Stimulated activated CD8-positive, alpha-beta memory T cell treated with anti-CD3 and anti-CD28 coated beads, Interleukin-15, amount 100 ng/mL, for 1 hour (primary cell): Measurements from ENCODE around the gene FRMD4A.

ENCODE experiments used
- DNase-seq: peaks from one replicate; pipeline ENCODE4 v3.0.0-alpha.2; 2020; ENCODE audit warnings: low read depth

Gene FRMD4A

DNA sequence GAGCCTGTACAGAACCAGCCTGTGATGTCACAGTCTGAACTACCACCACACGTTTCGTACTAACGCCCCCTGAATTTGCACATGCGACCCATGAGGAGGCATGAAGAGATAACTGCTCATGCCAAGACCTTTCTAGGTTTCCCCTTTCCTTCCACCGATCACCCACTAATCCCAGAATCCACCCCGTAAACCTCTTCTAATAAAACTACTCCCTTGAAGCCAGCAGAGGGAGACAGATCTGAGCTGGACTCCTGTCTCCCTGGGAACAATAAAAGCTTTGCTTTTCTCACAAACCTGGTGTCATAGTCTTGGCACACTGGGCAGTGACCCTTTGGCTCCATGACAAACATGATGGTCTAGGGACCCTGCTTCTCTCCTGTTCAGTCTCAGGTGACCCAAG lies 144.5 kb downstream of the FRMD4A start:
- no peak for DNase-seq

GRCh38 chr10:14185316-14186045 lies 145.2 kb downstream of the FRMD4A start:
- no peak for DNase-seq

DNA sequence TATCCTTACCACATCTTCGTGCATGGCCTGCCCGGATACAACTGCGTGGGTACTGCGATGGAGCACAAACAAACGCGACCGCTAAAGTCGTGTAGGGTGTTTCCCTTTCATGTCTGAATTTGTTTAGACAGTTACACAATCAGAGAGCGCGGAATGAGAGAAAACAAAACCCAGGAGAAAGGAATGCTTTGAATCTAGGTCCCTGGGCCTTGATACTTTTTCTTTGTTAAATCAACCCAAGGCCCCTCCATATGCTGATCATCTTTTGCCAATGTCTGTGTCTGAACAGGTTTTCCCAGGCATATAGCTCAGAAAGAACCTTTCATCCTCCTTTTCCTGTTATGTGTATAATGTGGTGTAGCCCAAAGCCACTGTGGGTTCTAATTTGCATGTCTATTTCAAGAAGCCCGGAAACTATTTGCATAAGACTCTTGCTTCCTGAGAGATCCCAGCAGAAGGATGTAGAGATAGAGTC lies 145.8 kb downstream of the FRMD4A start:
- no peak for DNase-seq

DNA sequence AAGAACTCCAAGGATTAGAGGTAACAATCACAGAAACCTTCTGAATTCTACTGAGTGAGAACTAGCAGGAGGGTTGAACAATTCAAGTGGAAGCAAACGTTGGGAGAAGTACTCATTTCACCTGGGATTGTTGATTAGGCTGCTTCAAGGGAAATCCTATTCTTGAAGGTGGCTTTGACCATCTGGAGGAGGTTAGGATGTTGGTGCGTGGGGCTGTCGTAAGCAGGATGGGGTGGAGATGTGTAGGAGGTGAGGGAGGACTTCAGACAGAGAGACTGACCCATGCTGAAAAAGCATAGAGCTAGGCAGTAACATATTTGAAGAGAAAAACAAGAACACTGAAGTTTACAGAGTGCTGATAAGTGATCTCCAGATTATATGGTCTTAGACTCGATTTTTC lies 147.9 kb downstream of the FRMD4A start:
- no peak for DNase-seq

GRCh38 chr10:14181567-14181936 lies 149.2 kb downstream of the FRMD4A start:
- DNase-seq = no peak

GRCh38 chr10:14180911-14181566 lies 149.7 kb downstream of the FRMD4A start:
- DNase-seq = no peak

- no peak for DNase-seq
These were observed 151.5 kb downstream of the FRMD4A start for GRCh38 chr10:14179251-14179650.

- DNase-seq = no peak
These were observed 156.8 kb downstream of the FRMD4A start for GRCh38 chr10:14173706-14174594.

GRCh38 chr10:14173391-14173705 lies 157.4 kb downstream of the FRMD4A start:
- no peak for DNase-seq

GRCh38 chr10:14172336-14172950 lies 158.3 kb downstream of the FRMD4A start:
- no peak for DNase-seq

GRCh38 chr10:14171336-14171735 lies 159.4 kb downstream of the FRMD4A start:
- DNase-seq = no peak

DNA sequence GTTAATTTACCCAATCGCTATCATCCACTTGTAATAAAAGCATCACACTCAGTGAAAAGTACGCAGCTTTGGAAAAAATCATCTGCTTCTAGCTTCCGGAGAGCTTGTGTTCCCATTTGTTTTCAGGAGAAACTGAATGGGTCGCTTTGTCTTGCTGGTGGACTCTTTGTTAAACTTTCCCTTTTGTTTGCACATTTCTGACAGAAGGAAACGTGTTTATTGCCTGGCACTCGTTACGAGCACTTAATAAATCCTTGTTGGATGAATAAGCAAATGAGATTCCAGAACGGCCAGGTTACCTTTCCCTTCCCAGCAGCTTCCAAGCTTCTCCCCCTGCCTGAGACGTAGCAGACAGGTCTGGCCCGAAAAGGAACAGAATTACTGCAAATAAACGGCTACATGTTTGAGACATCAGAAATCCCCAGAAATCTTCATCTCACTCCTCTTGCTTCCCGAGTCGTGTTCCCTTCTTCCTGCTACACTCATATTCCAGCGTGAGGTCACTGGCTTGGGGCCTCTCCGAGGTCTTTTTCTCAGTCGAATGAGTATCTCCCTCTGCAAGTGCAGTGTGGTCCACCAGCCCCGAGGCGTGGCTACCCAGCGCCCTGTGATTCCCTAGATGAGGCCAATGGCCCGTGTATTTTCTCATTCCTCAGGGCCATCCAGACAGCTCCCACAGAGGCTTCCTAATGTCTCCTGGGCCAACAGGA lies 167.2 kb downstream of the FRMD4A start:
- no peak for DNase-seq

DNA sequence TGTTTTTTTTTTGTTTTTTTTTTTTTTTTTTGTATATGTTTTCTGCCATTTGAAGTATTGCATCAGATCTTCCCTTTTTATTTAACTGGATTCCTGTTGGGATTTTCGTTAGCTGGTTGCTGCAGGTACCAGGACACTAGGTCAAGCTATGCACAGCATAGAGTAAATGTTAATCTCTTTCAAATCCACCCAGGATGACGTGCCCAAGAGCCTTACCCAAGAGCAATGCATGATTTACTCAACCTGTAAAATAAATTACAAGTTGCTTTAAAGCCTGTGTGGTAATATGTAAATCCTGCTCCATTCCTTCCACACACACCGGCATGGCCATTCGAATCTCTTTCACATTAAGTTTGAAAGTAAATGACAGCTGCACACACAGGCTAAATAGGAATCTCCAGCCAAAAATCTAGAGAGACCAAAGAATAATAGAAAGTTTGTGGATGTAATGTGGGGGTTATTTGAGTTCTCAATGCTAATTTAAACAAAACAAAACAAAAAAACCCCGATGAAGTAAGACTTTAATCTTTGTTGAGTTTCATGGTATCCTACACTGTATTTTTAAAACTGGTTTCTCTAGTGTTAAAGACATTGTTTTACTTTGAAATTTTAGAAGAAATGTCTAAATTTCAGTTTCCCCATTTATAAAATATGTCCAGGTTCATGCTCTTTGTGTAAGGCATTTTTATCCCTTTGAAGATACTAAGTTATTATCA lies 167.9 kb downstream of the FRMD4A start:
- no peak for DNase-seq

DNA sequence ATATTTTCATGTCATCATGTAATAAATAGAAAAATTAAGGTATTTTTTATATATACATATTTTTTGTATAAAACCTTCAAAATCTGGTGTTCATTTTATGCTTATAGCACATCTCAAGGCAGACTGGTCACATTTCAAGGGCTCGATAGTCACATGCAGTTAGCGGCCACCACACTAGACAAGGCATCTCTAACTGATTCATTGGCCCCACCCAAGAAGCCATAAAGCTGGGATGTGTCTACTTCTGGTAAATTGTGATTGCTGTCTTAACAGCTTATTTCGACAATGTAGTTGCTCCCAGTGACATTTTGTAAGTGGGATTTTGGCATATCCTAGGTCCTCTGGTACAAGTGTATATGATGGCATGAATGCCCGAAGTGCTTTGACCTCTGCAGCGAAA lies 168.7 kb downstream of the FRMD4A start:
- no peak for DNase-seq

- DNase-seq = no peak
These were observed 170.4 kb downstream of the FRMD4A start for GRCh38 chr10:14160299-14160698.

- no peak for DNase-seq
These were observed 172.1 kb downstream of the FRMD4A start for GRCh38 chr10:14158575-14158974.

- no peak for DNase-seq
These were observed 174.6 kb downstream of the FRMD4A start for GRCh38 chr10:14156104-14156503.

- no peak for DNase-seq
These were observed 177.1 kb downstream of the FRMD4A start for GRCh38 chr10:14153570-14154055.

DNA sequence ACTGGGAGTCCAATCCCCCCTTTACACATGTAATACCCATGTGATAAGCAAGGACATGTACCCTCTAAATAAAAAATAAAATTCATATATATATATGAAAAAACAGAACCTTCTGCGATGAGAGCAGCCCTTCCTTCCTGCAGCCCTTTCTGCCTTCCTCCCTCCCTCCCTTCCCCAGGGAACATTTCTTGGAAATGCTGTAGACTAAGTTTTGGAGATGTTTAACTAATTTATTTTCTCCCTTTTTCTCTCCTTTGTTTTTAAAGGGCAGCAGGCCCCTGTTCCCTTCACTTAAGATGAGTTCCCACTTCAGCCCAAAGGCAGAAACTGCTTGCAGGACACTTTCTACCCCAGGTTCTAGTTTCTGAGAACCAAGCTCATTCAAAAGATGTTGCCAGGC lies 179.2 kb downstream of the FRMD4A start:
- DNase-seq = no peak

- DNase-seq = no peak
These were observed 180.2 kb downstream of the FRMD4A start for GRCh38 chr10:14150526-14150925.

GRCh38 chr10:14146501-14146900 lies 184.2 kb downstream of the FRMD4A start:
- DNase-seq = no peak
